ENCODE measurements around the gene C2orf80.
"Not testable (repeated sequence)": the region's sequence is repeated elsewhere in the genome, so short reads cannot be mapped to it uniquely, and the experiment has no call there.

The C2orf80 gene

GRCh38 chr2:208175840-208176153 is 14.0 kb downstream of the C2orf80 start:
- no peak for DNase-seq

- DNase-seq: peak; percentile 46
Observed at GRCh38 chr2:208175069-208175839, 14.6 kb downstream of the C2orf80 start.

DNA sequence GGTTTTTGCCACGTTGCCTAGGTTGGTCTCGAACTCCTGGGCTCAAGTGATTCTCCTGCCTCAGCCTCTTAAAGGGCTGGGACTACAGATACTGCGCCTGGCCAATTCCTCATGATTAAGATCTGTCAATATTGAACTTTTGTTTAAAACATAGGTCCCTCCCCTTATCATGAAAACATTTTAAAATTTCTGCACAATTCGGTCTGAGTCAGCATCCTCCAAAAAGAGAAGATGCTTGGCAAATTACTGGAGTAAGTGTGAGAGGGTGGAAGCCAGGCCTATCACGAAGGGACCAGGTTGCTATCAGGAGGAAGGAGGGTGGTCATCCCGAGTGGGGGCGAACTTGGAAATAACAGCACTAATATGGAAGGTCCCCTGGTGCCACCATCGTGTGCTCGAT is 15.7 kb downstream of the C2orf80 start:
- no peak for DNase-seq

- DNase-seq: no peak
Observed at GRCh38 chr2:208172125-208172524, 17.7 kb downstream of the C2orf80 start.

DNA sequence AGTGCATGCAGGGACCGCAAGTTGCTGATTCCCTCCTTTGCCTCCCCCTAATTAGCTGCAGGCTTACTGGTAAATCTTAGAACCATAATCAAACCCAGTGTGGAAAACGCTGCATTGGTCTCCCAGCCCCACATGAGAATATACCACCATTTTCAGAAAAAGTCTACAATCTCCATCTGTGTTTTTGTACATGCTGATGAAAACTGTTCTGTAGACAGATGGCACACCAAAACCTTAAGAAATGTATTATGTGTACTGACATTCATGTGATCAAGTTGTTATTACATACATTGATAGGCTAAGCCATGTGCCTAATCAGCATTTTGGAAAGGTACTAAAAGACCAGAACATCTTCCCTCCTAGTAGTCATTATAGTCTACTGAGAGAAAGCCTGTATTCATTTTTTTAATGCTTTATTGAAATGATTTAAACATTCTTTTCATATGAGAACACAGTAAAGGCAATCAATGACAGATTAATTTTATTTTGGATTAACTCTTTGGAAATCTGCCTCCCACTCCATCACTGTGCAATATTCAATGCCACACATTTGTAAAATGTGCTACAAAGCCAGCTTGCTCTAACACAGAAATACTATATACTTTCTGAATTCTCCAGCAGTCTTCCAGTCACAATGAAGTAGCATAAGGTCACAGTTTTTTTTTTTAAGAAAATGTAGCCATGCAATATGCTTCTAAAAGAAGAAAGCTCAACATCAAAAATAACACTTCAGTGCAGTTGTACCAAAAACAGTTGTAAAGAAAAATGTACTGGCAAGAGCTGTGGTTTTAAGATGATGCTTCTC is 24.7 kb downstream of the C2orf80 start:
- DNase-seq: no peak

DNA sequence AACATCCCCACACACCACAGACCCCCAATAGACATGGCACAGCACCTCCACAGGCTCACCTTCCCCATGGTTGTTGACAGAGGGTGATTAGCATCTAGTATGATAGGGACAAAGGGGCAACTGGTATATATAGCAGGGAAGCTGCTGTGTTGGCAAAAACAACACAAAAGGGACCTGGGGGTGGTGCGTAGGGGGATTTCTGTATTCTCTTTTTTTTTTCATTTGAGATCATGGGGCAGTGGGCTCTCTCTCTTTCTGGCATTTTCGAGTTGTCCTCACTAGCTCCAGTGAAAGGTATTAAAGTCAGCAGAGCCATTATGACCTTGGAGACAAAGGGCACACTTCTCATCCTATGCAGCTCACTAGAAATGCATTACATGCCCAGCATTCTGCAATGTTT is 26.3 kb downstream of the C2orf80 start, which contains the start of gene CRYGA:
TSS of gene CRYGA (minus strand) at position 101 of the 400 bp plus-strand sequence. CDS start at position 68, 33 bp downstream.
- no peak for DNase-seq

GRCh38 chr2:208156439-208156838 is 33.4 kb downstream of the C2orf80 start:
- DNase-seq: no peak

DNA sequence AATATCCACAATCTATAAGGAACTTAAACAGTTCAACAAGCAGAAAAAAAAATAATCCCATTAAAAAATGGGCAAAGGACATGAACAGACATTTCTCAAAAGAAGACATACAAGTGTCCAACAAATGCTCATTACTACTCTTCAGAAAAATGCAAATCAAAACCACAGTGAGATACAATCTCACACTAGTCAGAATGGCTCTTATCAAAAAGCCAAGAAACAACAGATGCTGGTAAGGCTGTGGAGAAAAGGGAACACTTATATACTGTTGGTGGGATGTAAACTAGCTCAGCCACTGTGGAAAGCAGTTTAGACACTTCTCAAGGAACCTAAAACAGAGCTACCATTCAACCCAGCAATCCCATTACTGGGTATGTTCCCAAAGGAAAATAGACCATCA is 36.7 kb downstream of the C2orf80 start:
- DNase-seq: no peak

DNA sequence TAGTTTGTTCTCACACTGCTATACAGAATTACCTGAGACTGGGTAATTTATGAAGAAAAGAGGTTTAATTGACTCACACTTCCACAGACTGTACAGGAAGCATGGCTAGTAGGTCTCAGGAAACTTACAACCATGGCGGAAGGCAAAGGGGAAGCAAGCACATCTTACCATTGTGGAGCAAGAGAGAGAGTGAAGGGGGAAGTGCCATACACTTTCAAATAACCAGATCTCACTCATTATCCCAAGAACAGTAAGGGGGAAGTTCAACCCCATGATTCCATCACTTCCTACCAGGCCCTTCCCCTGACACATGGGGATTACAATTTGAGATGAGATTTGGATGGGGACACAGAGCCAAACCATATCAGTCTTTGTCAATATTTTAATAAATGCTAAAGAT is 38.9 kb downstream of the C2orf80 start:
- DNase-seq: no peak

- DNase-seq: no peak
Observed at GRCh38 chr2:208150094-208150493, 39.7 kb downstream of the C2orf80 start.

DNA sequence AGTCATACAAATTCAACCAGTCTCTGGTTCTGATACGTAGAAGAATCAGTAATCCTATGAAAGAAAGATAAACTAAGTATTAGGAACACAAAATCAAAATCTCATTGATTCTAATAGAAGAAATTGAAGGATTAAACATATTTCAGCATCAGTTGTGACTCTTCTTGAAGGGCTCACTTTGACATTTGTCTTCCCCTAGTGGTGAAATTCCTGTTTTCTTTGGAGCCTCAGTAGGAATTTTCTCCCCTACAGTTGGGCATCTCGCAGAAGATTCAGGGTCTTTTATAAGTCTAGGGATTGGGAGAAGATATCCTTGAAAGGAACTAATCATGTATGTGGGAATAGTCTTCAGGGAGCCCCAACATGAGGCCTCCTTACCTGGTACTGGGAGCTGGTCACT is 41.0 kb downstream of the C2orf80 start:
- DNase-seq: no peak

DNA sequence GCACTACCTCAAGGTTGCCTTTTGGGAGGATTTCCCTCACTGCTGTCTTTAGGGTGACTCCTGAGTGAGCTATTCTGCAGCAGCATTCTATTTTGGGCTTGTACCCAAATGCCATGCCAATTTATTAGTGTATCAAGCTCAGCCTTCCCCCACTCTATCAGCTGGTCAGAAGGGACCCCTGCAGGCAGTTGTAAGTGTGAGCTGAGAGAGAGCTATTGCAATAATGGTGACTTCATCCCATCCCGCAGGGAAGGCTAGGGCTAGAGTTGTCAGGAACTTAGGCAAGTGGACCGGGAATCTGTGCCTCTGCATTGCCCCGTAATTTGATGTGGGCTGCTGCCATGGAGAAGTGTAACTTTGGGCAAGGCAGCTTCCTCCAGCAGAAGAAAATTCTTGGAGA is 42.1 kb downstream of the C2orf80 start:
- DNase-seq: no peak

DNA sequence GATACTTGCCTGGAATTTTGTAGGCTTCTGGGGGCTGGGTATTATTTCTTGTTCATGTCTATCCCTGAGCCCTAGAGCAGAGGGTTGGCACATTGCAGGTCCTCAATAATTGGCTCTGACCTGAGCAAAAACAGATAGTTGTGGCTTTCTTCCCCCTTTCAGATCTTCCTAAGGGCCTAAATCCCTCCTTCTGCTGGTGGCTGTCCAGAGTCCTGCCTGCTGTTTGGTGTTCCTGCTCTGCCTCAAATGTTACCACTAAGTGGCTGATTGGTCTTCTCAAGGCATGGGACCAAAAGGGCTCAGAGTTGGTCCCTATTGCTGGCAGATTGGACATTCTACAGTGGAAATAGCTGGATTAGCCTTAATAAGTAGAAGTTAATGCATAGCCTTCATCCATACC is 42.8 kb downstream of the C2orf80 start:
- DNase-seq: no peak

DNA sequence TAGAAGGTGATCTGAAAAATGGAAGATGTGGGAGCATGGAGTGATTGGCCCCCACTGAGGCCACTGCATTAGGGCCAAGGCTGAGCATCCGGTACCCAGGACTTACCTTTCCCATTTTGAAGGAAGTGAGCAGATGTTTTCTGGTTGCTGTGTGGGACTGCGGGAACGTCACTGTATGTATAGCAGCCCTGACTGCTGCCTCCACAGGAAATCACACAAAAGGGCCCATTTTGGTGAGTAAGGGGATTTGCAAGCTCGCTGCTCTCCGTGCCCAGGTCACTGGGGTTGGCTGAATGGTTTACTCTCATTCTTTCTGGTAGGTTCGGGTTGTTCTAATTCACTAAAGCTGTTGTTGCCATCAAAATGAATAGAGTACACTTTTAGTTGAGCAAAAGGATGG is 43.8 kb downstream of the C2orf80 start, which contains the start of gene CRYGB:
TSS of gene CRYGB (minus strand) at position 153 of the 400 bp plus-strand sequence. CDS start at position 115, 38 bp downstream.
- DNase-seq: no peak

DNA sequence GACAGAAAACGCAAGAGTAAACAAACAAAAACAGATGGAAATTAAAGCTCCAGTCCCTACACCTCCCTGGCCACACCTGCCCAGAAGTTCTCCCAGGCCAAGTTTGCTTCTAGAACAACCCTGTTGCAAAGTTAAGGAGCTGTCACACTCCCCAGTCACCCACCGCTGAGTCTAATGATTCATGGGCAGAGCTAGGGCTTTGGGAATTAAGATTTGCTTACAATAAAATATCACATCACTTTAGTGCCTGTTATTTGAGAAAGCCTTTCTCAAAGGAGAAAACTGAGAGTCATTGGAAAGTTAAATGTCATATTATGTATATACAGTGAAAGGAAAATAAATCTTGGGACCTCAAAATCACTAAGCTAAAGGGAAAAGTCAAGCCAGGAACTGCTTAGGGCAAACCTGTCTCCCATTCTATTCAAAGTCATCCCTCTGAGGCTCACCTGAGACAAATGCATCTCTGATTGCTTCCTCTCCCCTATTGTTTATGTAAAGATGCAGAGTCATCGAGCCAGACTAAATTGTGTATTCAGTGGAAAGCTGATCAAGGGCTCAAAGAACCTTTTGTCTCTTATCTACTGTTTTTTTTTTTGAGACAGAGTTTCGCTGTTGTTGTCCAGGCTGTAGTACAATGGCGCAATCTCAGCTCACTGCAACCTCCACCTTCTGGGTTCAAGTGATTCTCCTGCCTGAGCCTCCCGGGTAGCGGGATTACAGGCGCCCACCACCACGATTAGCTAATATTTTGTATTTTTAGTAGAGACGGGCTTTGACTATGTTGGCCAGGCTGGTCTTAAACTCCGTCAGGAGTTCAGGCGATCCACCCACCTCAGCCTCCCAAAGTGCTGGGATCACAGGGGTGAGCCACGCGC is 46.7 kb downstream of the C2orf80 start:
- no peak for DNase-seq

DNA sequence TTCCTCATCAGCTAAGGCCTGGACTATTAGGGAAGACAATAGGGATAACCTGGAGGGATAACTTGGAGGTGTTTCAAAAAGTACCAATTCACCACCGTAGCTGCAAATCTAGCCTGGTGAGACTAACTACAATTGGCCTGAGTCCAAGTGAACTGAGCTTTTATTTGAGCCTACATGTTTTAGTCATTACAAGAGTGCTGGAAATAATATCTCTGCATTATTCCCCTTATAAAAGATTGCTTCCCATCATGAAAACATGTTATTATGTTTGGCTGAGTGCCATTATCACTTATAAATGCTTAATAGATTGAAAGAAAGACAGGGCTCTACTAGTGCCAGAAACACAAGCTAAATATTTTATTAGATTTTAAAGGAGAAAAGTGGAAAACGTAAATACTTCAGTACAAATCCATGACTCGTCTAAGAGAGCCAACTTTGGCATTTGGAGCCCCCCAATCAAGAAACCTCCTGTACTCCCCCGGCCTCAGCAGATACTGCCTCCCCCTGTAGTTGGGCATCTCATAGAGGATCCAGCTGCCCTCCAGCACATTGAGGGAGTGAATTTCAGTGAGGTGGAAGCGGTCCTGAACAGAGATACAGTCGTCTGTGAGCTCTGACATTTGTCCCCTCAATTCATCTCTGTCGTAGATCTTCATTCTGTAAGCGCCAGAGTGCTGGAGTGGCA is 47.4 kb downstream of the C2orf80 start:
- DNase-seq: no peak

DNA sequence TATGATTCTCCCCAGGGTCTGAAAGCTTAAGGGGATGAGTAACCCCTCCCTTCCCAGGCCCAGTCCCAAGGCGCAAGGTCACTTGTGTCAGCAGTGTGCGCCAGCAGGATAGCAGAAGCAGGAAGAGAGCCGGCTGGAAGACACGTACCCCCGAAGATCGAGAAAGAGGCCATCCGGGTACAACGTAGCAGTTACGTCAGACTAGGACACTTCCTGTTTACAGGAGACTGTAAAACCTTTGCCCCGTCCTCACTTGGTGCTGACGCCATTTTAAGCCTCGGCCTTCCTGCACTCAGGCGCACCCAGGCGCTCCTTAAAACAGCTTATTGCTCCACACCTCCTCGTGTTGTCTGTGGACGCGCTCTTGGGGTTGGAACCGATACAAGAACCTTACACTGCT is 50.4 kb downstream of the C2orf80 start:
- no peak for DNase-seq

GRCh38 chr2:208138334-208138733 is 51.5 kb downstream of the C2orf80 start:
- not testable (repeated sequence) for DNase-seq

- DNase-seq: no peak
Observed at GRCh38 chr2:208136716-208137094, 53.1 kb downstream of the C2orf80 start.

DNA sequence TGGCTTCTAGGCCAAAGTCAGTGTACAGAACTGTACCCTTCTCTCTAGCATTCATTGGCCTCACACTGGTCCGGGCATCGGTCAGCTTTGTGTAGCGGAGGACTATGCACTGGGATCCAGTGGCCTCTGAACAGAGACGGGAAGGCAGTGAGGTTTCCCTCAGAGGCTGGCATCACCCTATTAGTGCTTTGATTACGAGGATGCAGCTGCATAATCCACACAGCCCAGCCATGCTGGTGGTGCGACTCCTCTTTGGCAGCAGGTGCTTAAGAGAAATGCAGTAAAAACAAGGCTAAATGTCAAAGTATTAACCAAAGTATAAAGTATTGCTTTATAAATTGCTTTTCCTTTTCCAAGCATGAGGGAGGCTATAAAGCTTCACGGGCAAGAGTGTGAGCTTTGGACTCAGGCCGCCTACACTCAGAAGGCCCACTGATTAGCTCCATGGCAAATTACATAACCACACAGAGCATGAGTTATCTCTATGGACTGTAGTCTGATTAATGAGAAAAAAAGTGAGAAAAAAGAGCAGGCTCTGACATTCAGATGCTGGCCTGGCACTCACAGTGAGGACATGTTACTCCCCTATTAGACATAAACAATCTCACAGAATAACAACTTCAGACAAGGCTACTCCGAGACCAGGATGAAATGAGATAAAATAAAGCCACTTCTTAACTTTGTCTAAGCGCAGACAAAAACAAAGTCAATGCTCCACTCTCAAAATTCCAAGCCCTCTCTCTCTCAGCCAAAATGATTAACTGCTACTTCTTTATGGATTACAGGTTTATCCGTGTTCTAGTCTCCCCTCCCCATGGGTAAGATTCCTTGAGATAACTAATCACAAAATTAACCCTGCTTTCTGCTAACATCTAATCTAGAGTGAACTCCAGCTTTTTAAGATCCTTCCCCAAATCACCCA is 53.8 kb downstream of the C2orf80 start:
- DNase-seq: no peak

- no peak for DNase-seq
Observed at GRCh38 chr2:208134928-208135586, 54.8 kb downstream of the C2orf80 start.

Measured in NCI-H510A (cell line).